Fibroblast of skin of abdomen (primary cell): ENCODE measurements around the gene COA1.
"Not testable (repeated sequence)": the region's sequence is repeated elsewhere in the genome, so short reads cannot be mapped to it uniquely, and the experiment has no call there.

Experiments
- DNase-seq: peaks from one replicate; pipeline ENCODE4 v3.0.0-alpha.2; 2013

COA1 gene

DNA sequence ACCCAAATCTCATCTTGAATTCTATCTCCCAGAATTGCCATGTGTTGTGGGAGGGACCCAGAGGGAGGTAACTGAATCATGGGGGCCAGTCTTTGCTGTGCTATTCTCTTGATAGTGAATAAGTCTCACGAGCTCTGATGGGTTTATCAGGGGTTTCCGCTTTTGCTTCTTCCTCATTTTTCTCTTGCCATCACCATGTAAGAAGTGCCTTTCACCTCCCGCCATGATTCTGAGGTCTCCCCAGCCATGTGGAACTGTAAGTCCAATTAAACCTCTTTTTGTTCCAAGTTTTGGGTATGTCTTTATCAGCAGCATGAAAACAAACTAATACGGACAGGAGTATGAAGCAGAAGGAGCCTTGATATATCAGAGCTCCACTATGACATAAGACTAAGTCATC, 41.5 kb downstream of the COA1 start:
- not testable (repeated sequence) for DNase-seq

DNA sequence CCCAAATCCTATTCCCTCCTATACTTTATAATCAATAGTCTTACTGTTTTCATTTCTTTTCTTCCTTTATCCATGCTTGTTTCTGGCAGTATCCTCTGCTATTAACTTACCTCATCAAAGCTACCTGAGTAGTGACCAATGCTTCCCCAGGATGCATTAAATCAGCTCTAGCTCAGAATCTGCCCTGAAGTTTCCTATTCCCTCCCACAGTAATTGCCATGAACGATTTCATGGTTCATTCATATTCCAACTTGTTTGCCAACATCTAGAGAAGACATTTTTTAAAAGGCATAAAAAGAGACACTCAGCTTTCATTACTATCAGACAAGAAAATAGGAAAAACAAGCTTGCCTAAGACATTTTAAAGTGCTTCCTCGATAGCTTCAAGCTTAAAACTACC, 42.3 kb downstream of the COA1 start:
- DNase-seq = no peak

DNA sequence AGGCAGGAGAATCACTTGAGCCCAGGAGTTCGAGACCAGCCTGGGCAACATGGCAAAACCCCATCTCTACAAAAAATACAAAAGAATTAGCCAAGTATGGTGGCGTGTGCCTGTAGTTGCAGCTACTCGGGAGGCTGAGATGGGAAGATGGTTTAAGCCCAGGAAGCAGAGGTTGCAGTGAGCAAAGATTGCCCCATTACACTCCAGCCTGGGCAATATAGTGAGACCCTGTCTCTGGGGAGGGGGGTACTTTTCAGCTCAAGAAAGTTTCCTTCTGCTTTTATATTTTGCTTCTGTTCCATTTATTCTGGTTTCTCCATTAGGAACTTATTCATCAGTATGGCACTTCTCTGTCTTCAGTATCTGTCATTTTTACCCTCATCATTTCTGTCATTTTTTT, 48.6 kb downstream of the COA1 start:
- no peak for DNase-seq

DNA sequence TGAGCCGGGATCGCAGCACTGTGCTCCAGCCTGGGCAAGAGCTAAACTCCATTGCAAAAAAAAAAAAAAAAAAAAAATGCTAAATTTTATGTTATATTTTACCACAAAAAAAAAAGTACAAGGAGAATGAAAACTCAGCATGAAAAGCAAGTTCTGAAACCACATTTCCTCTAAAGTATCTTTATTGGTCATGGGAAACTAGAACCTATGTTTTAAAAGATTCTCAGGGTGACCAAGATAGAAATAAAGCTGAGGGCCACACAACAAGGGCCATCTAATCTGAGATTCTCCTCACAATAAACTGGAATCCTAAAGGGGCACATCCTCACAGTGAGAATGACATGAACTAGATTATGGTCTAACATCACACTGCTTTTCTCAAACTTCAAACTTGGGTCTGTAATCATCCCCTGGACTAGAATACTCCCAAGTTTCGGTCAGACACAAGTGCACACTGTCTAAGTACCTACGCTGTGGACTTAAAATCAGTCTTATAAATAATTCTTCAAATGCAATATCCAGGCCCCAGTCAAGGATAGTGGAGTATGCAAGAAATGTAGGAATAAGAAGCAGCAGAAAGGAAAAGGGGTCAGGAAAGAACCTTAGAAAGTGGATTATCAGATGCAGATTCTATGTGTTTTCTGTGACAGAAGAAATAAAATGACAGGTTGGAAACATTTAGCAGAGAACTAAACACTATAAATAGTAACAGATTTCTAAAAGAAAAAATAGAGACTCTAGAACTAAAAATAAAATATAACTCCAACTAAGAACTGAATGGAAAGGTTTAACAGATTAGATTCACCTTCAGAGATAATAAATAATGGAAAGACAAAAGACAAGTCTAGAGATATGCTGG, 49.9 kb downstream of the COA1 start:
- no peak for DNase-seq

DNA sequence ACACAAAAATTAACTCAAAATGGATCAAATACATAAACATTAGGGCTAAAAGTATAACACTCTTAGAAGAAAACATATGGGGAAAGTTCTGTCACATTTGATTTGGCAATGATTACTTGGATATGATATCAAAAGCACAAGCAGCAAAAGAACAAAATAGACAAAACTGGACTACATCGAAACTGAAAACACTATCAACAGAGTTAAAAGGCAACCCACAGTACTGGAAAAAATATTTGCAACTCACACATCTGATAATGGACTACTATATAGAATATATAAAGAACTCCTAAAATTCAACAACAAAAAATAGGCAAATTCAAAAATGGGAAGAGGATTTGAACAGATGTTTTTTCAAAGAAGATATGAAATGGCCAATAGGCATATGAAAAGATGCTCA, 51.0 kb downstream of the COA1 start:
- no peak for DNase-seq

DNA sequence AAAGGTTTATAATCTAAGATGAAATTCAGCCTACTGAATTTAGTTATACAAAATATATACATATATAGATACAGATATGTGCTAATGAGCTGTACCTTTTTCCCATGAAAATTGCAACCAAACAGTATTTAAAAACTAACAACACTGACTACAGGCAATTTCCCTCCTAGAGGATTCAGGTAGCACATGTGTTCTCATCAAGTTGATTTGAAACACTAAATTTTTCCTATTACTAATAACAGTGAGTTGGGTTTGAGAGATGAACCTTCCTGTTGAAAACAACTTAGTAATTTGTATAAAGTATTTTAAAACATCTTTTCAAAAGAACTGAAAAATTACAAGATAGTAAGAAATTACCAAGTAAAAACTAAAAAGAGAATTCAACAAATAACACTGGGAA, 51.5 kb downstream of the COA1 start:
- no peak for DNase-seq

DNA sequence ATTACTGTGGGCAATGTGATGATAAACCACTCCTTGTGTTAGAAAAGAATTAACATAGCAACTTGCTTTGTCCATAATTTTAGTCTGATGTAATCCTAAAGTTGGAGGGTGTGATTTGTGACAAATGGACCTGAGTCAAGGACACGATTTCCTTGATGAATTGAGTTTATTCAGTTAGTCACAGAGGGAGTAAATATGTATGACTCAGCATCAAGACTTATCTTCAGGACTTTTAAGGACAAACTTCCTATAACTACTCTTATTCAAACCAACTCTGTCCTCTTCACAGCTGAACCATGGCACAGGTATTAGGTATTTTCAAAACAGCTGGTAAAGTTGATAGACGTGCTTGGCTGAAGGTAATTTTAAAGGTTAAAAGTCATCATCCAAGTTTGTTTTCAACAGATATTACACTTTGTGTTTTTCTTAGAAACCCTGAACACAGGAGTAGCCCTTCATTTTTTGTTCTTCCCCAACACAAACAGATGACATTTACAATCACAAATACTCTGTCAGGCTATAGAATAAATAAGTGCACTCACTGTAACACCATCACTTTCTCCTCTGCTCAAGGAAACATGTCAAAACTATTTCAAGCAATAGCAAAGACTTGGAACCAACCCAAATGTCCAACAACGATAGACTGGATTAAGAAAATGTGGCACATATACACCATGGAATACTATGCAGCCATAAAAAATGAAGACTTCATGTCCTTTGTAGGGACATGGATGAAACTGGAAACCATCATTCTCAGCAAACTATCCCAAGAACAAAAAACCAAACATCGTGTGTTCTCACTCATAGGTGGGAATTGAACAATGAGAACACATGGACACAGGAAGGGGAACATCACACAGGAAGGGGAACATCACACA, 54.5 kb downstream of the COA1 start:
- peak; percentile 93 for DNase-seq

DNA sequence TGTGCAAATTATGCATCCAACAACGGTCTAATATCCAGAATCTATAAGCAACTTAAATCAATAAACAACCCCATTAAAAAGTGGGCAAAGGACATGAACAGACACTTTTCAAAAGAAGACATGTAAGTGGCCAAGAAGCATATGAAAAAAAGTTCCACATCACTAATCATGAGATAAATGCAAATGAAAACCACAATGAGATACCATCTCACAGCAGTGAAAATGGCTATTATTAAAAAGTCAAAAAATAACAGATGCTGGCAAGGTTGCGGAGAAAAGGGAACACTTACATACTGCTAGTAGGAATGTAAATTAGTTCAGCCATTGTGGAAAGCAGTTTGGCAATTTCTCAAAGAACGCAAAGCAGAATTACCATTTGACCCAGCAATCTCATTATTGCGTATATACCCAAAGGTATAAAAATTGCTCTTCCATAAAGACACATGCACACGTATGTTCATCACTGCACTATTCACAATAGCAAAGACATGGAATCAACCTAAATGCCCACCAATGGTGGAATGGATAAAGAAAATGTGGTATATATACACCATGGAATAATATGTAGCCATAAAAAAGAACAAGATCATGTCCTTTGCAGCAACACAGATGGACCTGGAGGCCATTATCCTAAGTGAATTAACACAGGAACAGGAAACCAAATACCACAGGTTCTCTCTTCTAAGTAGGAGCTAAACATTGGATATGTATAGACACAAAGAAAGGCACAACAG, 55.9 kb downstream of the COA1 start:
- DNase-seq = peak; percentile 28

DNA sequence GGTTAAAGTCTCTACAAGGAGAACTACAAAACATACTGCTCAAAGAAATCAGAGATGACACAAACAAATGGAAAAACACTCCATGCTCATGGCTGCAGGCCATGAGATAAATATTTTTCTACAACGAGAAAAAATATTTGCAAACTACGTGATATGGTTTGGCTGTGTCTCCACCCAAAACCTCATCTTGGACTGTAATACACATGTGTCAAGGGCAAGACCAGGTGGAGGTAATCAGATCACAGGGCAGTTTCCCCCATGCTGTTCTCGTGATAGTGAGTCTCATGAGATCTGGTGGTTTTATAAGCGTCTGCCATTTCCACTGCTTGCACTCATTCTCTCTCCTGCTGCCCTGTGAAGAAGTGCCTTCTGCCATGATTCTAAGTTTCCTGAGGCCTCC, 57.8 kb downstream of the COA1 start:
- no peak for DNase-seq

DNA sequence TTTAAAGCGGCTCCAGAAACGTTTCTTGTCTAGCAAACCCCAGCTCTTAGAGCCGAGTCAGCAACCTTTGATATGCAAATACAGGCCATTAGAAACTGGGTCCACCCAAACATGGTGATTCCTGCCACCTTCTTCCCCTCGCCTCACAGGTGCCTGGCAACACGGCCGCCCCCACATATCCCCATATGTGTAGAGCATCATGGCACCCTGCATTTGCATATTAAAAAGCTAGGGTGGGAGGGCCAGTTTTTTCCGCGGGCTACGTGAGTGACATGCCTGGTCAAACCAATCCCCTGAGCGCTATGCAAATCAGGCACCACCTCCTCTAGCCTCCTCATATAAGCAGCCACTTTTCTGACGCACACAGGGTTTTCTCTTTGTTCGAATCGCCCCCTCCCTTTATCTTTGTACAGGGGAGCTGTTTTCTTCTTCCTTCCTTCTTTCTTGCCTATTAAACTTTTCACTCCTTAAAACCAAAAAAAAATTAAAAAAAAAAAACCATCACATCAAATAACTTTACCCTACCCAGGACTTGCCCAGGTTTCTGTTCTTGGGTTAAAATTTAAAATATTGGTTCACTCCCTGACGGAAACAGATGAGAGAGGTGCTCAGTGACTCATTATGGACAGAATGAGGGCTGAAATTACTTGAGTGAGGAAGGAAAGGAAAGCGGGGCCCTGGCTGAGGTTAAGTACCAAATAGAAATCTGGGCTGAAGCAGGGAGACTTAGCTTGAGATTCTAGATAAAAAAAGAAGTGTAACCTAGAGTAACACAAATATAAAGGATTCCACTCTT, 59.8 kb downstream of the COA1 start:
- DNase-seq = no peak

DNA sequence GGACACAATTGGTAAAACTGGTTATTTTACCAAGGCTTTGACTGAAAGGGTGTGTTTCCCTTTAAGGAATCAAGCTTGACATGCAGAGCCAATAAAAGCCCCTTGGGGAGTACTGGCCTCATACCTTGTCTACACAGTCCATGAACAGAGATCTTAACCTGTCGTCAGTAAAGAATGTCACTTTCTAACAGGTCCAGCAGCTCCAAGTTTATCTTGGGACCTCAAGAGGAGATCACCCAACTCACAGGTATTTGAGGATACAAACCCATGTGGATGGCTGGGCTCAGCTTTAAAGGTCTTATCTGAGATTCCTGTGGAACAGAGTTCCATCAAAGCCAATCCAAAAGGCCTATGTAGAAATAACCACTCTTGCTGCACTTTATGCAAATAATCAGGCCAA, 61.3 kb downstream of the COA1 start:
- DNase-seq = no peak

DNA sequence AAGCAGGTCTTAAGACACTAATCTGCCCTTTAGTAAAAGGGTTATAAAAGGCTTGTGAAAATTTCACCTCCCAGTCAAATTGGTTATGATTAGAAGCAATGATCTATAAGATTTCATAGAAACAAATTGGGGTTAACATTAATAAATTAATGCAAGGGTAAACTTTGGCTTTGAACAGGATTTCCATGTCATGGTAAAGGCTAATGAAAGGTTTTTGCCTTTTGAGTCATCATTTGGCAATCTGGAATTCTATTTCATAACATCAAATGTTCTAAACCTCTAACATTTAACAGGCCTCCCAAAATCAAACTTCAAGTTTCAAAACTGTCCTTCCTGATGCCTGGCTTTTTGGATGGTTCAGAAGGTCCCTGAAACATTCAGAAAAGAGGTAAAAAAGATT, 62.4 kb downstream of the COA1 start:
- DNase-seq = peak; percentile 56

DNA sequence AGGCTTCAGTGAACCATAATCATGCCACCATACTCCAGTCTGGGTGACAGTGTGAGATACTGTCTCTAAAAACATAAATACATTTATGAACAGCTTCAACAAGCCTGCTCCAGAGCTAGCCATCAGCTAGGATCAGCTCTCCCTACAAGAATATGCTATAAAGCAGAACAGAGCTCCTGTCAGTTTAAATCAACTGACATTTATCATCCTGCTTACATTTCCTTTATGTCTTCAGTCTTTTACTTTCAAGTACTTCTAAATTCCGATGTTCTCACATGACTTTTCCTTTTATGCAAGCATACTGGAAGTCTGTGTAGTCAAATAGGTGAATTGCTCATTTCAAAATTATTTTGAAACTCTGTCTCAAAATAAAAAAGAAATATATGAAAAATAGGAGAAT, 64.6 kb downstream of the COA1 start:
- peak; percentile 47 for DNase-seq

DNA sequence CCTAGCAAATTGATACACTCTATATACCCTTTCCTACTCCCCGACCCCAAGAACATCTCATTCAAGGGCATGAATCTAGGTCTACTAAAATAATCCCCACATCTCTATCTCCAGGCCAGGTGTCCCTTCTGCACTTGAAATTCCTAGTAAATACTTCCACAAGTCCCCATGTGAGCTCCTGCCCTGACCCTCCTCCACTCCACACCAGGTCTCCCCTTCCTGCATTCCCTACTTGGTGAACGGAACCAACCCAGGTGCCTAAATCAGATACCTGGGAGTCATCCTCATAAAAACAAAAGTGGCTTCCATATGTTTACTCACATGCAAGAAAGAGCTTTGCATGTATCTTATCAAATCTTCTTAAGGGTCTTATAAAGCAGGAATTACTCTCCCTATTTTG, 69.2 kb downstream of the COA1 start:
- DNase-seq = no peak

DNA sequence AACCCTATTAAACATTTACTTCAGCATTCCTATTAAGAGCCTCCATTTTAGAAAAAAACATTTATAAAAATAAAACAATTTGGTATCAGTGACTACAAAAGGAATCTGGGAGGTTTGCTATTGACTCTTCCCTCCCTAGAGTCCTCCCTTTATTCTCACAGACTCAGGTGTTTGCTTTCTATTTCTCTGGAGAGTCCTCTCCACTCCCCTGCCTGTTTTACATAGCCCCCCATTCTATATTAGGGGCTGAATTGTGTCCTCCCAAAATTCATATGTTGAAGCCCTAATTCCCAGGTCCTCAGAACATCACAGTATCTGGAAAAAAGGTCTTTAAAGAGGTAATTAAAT, 69.8 kb downstream of the COA1 start:
- DNase-seq = no peak

DNA sequence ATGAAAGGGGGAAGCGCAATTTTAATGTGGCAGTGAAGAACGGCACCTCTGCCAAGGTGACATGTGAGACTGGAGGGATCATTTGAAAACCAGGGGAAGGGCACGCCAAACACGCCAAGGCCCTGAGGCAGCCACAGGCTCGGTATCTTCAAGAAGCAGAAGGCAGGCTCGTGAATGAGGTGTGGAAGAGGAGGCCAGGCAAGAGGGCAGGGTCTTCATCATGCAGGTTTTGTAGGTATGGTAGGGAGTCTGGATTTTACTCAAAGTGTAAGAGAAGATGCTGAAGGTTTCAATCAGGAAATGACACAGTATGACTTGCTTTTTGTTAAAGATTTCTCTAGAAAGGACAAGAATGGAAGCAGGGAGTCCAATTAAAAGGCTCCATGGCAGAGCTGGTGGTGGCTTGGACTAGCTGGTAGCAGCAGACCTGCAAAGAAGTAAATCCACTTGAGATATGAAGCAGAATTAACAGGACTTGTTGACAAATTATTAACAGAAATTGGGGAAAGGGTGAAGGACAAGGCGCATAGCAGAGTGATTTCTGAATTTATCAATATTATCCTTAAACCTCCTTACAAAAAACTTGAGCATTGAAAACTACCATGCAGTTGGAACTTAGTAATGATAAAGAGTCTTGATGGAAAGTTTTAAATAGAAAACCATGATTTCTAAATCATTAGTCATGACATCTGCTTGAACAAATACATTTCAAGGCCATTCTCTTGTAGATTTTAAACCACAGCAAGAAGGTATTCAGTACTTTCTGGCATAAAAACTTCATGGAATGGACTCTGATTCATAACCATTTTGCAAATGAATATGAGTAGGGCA, 70.4 kb downstream of the COA1 start:
- peak; percentile 92 for DNase-seq

DNA sequence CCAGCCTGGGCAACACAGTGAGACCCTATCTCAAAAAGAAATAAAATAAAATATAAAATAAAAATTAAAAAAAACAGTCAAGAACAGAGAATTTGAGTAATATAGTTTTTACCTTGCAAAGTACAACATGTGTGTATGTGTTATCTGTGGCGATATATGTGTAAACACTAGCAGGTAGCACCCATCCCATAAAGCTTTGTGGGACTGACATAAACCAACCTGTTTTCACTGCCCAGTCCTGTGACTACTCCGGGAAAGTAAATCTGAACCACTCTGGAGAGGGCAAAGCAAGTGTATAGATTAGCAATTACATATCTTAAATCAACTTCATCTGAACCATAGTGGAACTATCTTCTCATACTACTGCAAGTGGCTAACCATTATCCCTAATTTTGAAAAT, 72.3 kb downstream of the COA1 start:
- no peak for DNase-seq

DNA sequence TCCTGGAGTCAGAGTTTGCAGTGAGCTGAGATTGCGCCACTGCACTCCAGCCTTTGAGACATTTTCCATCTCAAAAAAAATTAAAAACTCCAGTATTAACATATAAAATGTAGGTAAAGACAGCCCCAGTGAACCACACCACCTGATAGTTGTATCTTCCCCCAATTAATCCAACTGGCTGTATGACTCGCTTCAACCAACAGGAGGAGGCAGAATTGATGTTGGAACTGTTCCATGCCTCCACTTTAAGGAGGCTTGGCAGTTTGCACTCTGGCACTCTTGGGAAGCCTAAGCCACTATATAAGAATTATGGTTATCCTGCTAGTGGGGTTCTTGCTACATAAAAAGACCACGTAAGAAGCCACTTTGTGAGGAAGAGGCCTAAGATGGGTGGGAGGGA, 73.7 kb downstream of the COA1 start:
- DNase-seq = no peak

DNA sequence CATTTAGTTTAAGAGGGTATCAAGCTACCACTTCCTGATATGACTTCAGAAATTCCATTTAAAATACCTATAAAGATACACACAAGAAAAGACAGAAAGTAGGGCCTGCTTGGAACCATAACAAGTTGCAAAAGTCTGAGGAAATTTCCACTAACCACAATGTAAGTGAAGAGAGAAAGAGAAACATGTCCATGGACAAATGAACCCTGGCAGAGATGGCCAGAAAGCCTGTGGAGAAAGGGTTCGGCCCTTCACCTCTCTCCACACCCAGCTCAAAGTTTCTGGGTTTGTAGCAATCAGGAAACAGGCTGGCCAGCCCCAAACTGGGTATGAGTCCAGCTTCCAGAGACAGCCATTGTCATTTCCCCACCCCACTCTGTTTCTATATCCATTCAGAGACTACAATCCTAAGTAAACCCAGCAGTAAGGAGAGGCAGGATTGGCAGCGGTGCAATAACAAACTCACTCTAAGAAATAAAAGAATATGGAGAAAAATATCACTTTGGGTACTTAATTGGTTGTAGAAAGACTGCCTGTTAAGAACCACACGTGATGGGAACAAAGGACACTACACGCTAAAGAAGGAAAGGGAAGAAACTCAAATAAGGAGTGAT, 75.3 kb downstream of the COA1 start:
- DNase-seq = no peak

DNA sequence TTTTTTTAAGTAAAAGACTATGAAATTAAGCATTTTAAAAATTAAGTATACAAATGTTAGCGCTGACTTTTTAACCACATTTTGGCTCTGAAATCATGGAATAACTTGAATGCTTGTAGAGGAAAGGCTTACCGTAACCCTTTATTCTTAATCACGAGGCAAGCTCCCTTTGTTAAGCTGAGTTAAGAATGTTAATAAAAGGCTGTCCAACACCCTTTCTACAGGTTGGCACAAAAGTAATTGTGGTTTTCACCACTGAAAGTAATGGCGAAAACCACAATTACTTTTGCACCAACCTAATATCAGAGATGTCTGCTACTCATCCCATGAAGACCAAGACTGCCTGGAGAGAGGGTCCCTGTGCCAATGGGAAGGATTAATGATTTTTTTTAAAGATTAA, 75.9 kb downstream of the COA1 start:
- DNase-seq = no peak

DNA sequence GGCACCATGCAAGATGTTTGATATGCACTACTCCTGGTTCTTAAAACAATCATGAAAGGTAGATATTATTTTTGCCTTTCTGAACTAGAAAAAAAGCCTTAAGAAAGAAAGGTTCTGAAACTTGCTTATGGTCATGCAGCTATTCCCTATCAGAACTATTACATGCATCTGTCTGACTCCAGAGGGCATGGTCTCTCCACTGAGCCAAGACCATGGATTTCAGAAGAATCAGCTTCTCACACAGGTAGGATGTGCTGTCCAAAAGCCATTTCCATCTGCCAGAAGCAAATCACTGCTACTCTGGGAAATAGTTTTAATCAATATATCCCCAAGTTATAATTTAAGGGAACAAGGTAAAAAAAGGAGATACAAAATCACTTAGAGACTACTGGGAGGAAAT, 77.0 kb downstream of the COA1 start:
- no peak for DNase-seq
